HL-60/S4 (cell line): Measurements from ENCODE around the gene TUBB8B.
"Not testable (repeated sequence)": the region's sequence is repeated elsewhere in the genome, so short reads cannot be mapped to it uniquely, and the experiment has no call there.

Experiments used
- in situ Hi-C: fragments of 300-500 bp; cut with MboI; formaldehyde crosslinking; loops from 2 replicates; pipeline ENCODE4 v1.14.3; 2022; ENCODE audit warnings: low sequenced_read_pairs

The TUBB8B gene

GRCh38 chr18:49176-49665 lies at the start of gene TUBB8B:
TUBB8B (minus strand) TSS chr18:49615; CDS start chr18:49557, 58 bp downstream.
- in situ Hi-C loops, result not testable (repeated sequence)

- in situ Hi-C loops, result not testable (repeated sequence)
Observed at GRCh38 chr18:97252-97914, 48.0 kb upstream of the TUBB8B start.

GRCh38 chr18:96767-97131 lies 47.3 kb upstream of the TUBB8B start:
- in situ Hi-C loops, result not testable (repeated sequence)

GRCh38 chr18:96101-96766 lies 46.8 kb upstream of the TUBB8B start:
- in situ Hi-C loops, result not testable (repeated sequence)

- in situ Hi-C loops, result not testable (repeated sequence)
Observed at GRCh38 chr18:95580-95979, 46.2 kb upstream of the TUBB8B start.

GRCh38 chr18:93897-94408 lies 44.5 kb upstream of the TUBB8B start:
- in situ Hi-C loops, result not testable (repeated sequence)

GRCh38 chr18:91561-91960 lies 42.1 kb upstream of the TUBB8B start:
- in situ Hi-C loops, result not testable (repeated sequence)

GRCh38 chr18:90396-91193 lies 41.2 kb upstream of the TUBB8B start:
- in situ Hi-C loops, result not testable (repeated sequence)

- in situ Hi-C loops, result not testable (repeated sequence)
Observed at GRCh38 chr18:89124-89523, 39.7 kb upstream of the TUBB8B start.

GRCh38 chr18:84801-85200 lies 35.4 kb upstream of the TUBB8B start:
- in situ Hi-C loops, result not testable (repeated sequence)

GRCh38 chr18:82626-83209 lies 33.3 kb upstream of the TUBB8B start:
- in situ Hi-C loops, result not testable (repeated sequence)

GRCh38 chr18:80881-81280 lies 31.5 kb upstream of the TUBB8B start:
- in situ Hi-C loops, result not testable (repeated sequence)

GRCh38 chr18:80202-80601 lies 30.8 kb upstream of the TUBB8B start:
- in situ Hi-C loops, result not testable (repeated sequence)

GRCh38 chr18:75525-76160 lies 26.2 kb upstream of the TUBB8B start:
- in situ Hi-C loops, result not testable (repeated sequence)

- in situ Hi-C loops, result not testable (repeated sequence)
Observed at GRCh38 chr18:73181-73777, 23.9 kb upstream of the TUBB8B start.

GRCh38 chr18:67701-68100 lies 18.3 kb upstream of the TUBB8B start:
- in situ Hi-C loops, result not testable (repeated sequence)

GRCh38 chr18:64279-64678 lies 14.9 kb upstream of the TUBB8B start:
- in situ Hi-C loops, result not testable (repeated sequence)

- in situ Hi-C loops, result not testable (repeated sequence)
Observed at GRCh38 chr18:63656-64055, 14.2 kb upstream of the TUBB8B start.

- in situ Hi-C loops, result not testable (repeated sequence)
Observed at GRCh38 chr18:54388-54787, 5.0 kb upstream of the TUBB8B start.

- in situ Hi-C loops, result not testable (repeated sequence)
Observed at GRCh38 chr18:48696-49095, 719 bp downstream of the TUBB8B start.
